ENCODE data around the gene FREY1.

Gene FREY1

GRCh38 chr11:45906965-45907611 is at the start of gene FREY1:
TSS of gene FREY1 (minus strand) at chr11:45907271. CDS start at chr11:45907245, 26 bp downstream.
- in situ Hi-C loops (cut with HindIII; ENCODE audit: low sequenced_read_pairs): no loop called here
- no peak for TF ChIP-seq CTCF (IDR thresholded peaks at IDR 0.05; ENCODE audit: low read depth, low read length)
- H3K4me3 ChIP-seq (ENCODE audit: low read depth, low read length): no peak within 1 kb of the TSS
- no peak for DNase-seq (ENCODE audit: low read depth, low spot score)

DNA sequence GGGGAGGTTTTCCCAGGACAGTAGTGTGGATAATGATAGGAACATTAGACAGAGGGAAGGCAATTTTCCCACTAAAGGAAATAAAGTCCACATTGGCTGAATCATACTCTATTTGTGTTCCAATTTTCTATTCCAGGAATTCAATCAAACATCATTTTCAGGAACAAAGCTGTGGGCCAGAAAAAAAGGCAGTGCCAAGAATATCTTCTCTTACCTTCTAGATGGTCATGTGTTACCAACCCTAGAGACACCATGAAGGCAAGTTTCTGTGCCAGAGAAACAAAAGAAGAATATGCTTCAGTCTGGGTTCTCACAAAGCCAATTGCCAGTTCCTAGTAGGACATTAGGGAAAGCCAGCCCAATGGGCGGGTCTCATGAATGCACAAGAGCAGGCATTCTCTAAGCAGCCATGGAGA is 42.9 kb upstream of the FREY1 start:
- TF ChIP-seq CTCF (IDR thresholded peaks at IDR 0.05; ENCODE audit: low read depth, low read length): no peak
- no peak overlapping the region for H3K4me3 ChIP-seq (ENCODE audit: low read depth, low read length)
- peak; percentile 20 for DNase-seq (ENCODE audit: low read depth, low spot score)
- in situ Hi-C loops (cut with HindIII; ENCODE audit: low sequenced_read_pairs): no loop called here

GRCh38 chr11:45948356-45948755 is 41.3 kb upstream of the FREY1 start:
- no peak for DNase-seq (ENCODE audit: low read depth, low spot score)
- no peak for TF ChIP-seq CTCF (IDR thresholded peaks at IDR 0.05; ENCODE audit: low read depth, low read length)
- no peak overlapping the region for H3K4me3 ChIP-seq (ENCODE audit: low read depth, low read length)
- in situ Hi-C loops (cut with HindIII; ENCODE audit: low sequenced_read_pairs): no loop called here

GRCh38 chr11:45947885-45948284 is 40.8 kb upstream of the FREY1 start:
- in situ Hi-C loops (cut with HindIII; ENCODE audit: low sequenced_read_pairs): no loop called here
- no peak for DNase-seq (ENCODE audit: low read depth, low spot score)
- TF ChIP-seq CTCF (IDR thresholded peaks at IDR 0.05; ENCODE audit: low read depth, low read length): no peak

DNA sequence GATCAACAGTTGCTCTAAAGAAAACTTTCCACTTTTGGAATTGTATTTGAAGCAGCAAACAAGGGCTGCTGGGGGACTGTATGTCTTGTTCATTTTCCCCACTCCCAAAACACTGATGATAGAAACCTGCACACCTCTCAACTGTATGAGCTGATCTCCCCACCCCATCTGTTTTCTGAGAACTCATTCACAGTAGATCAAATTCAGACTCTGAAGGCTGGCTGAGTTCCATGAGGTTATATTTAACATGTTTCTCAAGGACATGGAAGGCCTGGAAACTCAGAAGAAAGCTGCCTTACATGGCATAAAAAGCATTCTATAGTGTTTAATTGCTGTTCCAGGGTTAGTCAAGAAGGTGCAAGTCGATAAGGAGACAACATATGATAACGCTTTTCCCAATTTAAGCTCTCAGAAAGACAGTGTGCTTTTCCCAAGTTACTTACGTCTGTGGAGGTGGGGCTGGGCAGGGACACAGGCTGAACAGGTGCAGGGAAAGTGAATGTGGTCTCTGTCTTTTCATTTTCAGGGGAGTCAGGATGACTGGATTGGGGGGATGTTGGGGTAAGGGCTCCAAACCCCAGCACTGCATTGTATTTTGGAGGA is 38.4 kb upstream of the FREY1 start:
- H3K4me3 ChIP-seq (ENCODE audit: low read depth, low read length): no peak overlapping the region
- no peak for TF ChIP-seq CTCF (IDR thresholded peaks at IDR 0.05; ENCODE audit: low read depth, low read length)
- in situ Hi-C loops (cut with HindIII; ENCODE audit: low sequenced_read_pairs): no loop called here
- no peak for DNase-seq (ENCODE audit: low read depth, low spot score)

More at GRCh38 chr11:45947885-45948284, 40.8 kb upstream of the FREY1 start:
- H3K4me3 ChIP-seq (ENCODE audit: low read depth, low read length): no peak overlapping the region

- no peak for DNase-seq (ENCODE audit: low read depth, low spot score)
- H3K4me3 ChIP-seq (ENCODE audit: low read depth, low read length): no peak overlapping the region
- in situ Hi-C loops (cut with HindIII; ENCODE audit: low sequenced_read_pairs): no loop called here
- TF ChIP-seq CTCF (IDR thresholded peaks at IDR 0.05; ENCODE audit: low read depth, low read length): no peak
Measured at GRCh38 chr11:45942381-45942780, 35.3 kb upstream of the FREY1 start.

Measured in astrocyte of the spinal cord (primary cell).